Measurements from ENCODE around the gene NABP2.

GRCh38 chr12:56257491-56258067, 33.4 kb downstream of the NABP2 start:
- TF ChIP-seq, protein P1, sequence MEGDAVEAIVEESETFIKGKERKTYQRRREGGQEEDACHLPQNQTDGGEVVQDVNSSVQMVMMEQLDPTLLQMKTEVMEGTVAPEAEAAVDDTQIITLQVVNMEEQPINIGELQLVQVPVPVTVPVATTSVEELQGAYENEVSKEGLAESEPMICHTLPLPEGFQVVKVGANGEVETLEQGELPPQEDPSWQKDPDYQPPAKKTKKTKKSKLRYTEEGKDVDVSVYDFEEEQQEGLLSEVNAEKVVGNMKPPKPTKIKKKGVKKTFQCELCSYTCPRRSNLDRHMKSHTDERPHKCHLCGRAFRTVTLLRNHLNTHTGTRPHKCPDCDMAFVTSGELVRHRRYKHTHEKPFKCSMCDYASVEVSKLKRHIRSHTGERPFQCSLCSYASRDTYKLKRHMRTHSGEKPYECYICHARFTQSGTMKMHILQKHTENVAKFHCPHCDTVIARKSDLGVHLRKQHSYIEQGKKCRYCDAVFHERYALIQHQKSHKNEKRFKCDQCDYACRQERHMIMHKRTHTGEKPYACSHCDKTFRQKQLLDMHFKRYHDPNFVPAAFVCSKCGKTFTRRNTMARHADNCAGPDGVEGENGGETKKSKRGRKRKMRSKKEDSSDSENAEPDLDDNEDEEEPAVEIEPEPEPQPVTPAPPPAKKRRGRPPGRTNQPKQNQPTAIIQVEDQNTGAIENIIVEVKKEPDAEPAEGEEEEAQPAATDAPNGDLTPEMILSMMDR (IDR thresholded peaks at IDR 0.05), result no peak
- TF ChIP-seq POLR2AphosphoS5 (IDR thresholded peaks at IDR 0.05; ENCODE audit: low read depth, low read length), result no peak
- no peak for TF ChIP-seq REST (IDR thresholded peaks at IDR 0.05; ENCODE audit: insufficient read depth in 1 of 2, low read depth in 2 of 2, low read length in 1 of 2)

Measured in Panc1 (cell line).